Hypothalamus (tissue), 51 donors: ENCODE measurements around the gene TENM4.
"Not testable (repeated sequence)": the region's sequence is repeated elsewhere in the genome, so short reads cannot be mapped to it uniquely, and the experiment has no call there.

Source experiments
- DNase-seq, 51 donors: peaks; one replicate each; lab custom pipeline; 2025; lab: John Stamatoyannopoulos, UW

The TENM4 gene

GRCh38 chr11:79227308-79227707, 213.5 kb downstream of the TENM4 start:
- no peak for DNase-seq

- no peak for DNase-seq
These were observed 214.7 kb downstream of the TENM4 start for GRCh38 chr11:79226126-79226525.

- DNase-seq = not testable (repeated sequence)
These were observed 218.7 kb downstream of the TENM4 start for GRCh38 chr11:79222163-79222562.

- no peak for DNase-seq
These were observed 219.2 kb downstream of the TENM4 start for GRCh38 chr11:79221444-79222130.

- no peak for DNase-seq
These were observed 220.7 kb downstream of the TENM4 start for GRCh38 chr11:79220171-79220570.

GRCh38 chr11:79219186-79220045, 221.4 kb downstream of the TENM4 start:
- no peak for DNase-seq

GRCh38 chr11:79212741-79213190, 228.1 kb downstream of the TENM4 start:
- DNase-seq = peak in 2 of 51 donors; percentile 22 to 34

- DNase-seq = peak in 2 of 51 donors; percentile 7 to 10
These were observed 231.1 kb downstream of the TENM4 start for GRCh38 chr11:79209540-79210266.

GRCh38 chr11:79208126-79208525, 232.7 kb downstream of the TENM4 start:
- DNase-seq = no peak

- DNase-seq = no peak
These were observed 233.9 kb downstream of the TENM4 start for GRCh38 chr11:79206951-79207350.

GRCh38 chr11:79205786-79206185, 235.0 kb downstream of the TENM4 start:
- DNase-seq = no peak

GRCh38 chr11:79201677-79202347, 239.0 kb downstream of the TENM4 start:
- DNase-seq = no peak

GRCh38 chr11:79200398-79201070, 240.3 kb downstream of the TENM4 start:
- DNase-seq = no peak

GRCh38 chr11:79199729-79200354, 241.0 kb downstream of the TENM4 start:
- no peak for DNase-seq

GRCh38 chr11:79198898-79199250, 242.0 kb downstream of the TENM4 start:
- DNase-seq = no peak

- DNase-seq = no peak
These were observed 242.5 kb downstream of the TENM4 start for GRCh38 chr11:79198203-79198897.

- no peak for DNase-seq
These were observed 243.9 kb downstream of the TENM4 start for GRCh38 chr11:79196950-79197349.

- DNase-seq = no peak
These were observed 245.6 kb downstream of the TENM4 start for GRCh38 chr11:79195209-79195608.
